K562 (cell line): ENCODE data around the gene RO60. TPM values are rescaled to one million over a fixed set of nuclear protein-coding genes. Genes with fewer than 3 reads are reported as not detected.
A peak's percentile ranks its signal among the peaks of the same experiment; 100 is the strongest.

Experiments
- C11orf30 ChIP-seq: fragments of 450-650 bp; IDR thresholded peaks from 2 replicates; pipeline ENCODE4 v1.6.1; 2016; ENCODE audit warnings: low read depth, mild to moderate bottlenecking
- CCNT2 ChIP-seq: IDR thresholded peaks from 2 replicates; pipeline ENCODE4 v1.6.1; 2011; ENCODE audit warnings: borderline replicate concordance, low read depth, mild to moderate bottlenecking, moderate library complexity, mixed read lengths, low read length; ENCODE audit not compliant: insufficient read length; ENCODE audit errors: extremely low read depth
- FOSL1 ChIP-seq: fragments of 200-800 bp; sonication (Bioruptor generic); conservative IDR thresholded peaks from 2 replicates; pipeline ENCODE4 v1.6.1; 2016; ENCODE audit warnings: missing genetic modification characterization, missing compliant biosample characterization
- HDAC1 ChIP-seq, 2 experiments: fragments of 450-650 bp; IDR thresholded peaks; 2 replicates each; pipeline ENCODE4 v1.6.1; 2016 to 2017; ENCODE audit warnings: inconsistent platforms in 1 of 2, mild to moderate bottlenecking in 1 of 2, moderate library complexity in 1 of 2
- NRF1 ChIP-seq, 2 experiments: fragments of 450-650 bp; IDR thresholded peaks in 1 of 2; conservative IDR thresholded peaks in 1 of 2; 2 replicates each; pipeline ENCODE4 v1.6.1; 2014; ENCODE audit warnings: mild to moderate bottlenecking in 2 of 2
- PKNOX1 ChIP-seq: fragments of 450-650 bp; IDR thresholded peaks from 2 replicates; pipeline ENCODE4 v1.6.1; 2016
- SMC3 ChIP-seq: conservative IDR thresholded peaks from 2 replicates; pipeline ENCODE4 v1.6.1; 2011; ENCODE audit warnings: low read depth, low read length, improper control_type of control experiment; ENCODE audit not compliant: insufficient read depth
- ZNF175 ChIP-seq: fragments of 200-800 bp; sonication (Bioruptor generic); IDR thresholded peaks from 2 replicates; pipeline ENCODE4 v1.6.1; 2016; ENCODE audit warnings: low read depth, mild to moderate bottlenecking, missing genetic modification characterization, missing compliant biosample characterization
- polyA plus RNA-seq, 8 experiments: library from polyadenylated mRNA; depleted of rRNA in 4 of 8; stranded (reverse) in 5 of 8; unstranded in 3 of 8; fragments of >200 nt; fragmentation: Nextera tagmentation in 2 of 8; fragmentation: Illumina TruSeq in 1 of 8; extraction: Ambion mirVana in 2 of 8; extraction: Trizol in 1 of 8; gene quantifications; 2 replicates each; pipeline versions ENCODE4 v1.2.1 to v1.2.3, GENCODE V29; 2011 to 2014; ENCODE audit warnings: inconsistent platforms in 1 of 8, missing spikeins in 1 of 8
- total RNA-seq, 7 experiments: library from RNA; depleted of rRNA in 6 of 7; stranded (reverse); fragments of >200 nt in 6 of 7; fragmentation: Illumina TruSeq in 2 of 7; extraction: Trizol in 2 of 7; gene quantifications; 2 replicates each; pipeline versions ENCODE4 v1.2.1 to v1.2.3, GENCODE V29; 2011 to 2021; ENCODE audit warnings: low replicate concordance in 1 of 7
- TF ChIP-seq, protein P1 (sequence below): fragments of 450-650 bp; IDR thresholded peaks from 2 replicates; pipeline ENCODE4 v1.6.1; 2016; ENCODE audit warnings: mild to moderate bottlenecking, moderate library complexity
- TF ChIP-seq, protein P2 (sequence below): sonication (generic); formaldehyde crosslinking; IDR thresholded peaks from 2 replicates; pipeline ENCODE4 v1.8.0; 2022; ENCODE audit warnings: missing genetic modification reagents, mild to moderate bottlenecking, moderate library complexity, borderline replicate concordance
- TF ChIP-seq, protein P3 (sequence below), 2 experiments: IDR thresholded peaks; 2 replicates each; pipeline ENCODE4 v1.6.1; 2012; ENCODE audit warnings: improper control_type of control experiment in 2 of 2, low read depth in 2 of 2, low read length in 2 of 2, borderline replicate concordance in 1 of 2

RO60 gene
- total and polyA plus RNA-seq, 9 of the 15 experiments (the other 6 are each of a cell fraction or from before 2014, with no cell fraction given): 24.9 to 187 (median 101) TPM

GRCh38 chr1:193068013-193068412 lies 8.6 kb downstream of the RO60 start (continued):
- TF ChIP-seq, protein P1, sequence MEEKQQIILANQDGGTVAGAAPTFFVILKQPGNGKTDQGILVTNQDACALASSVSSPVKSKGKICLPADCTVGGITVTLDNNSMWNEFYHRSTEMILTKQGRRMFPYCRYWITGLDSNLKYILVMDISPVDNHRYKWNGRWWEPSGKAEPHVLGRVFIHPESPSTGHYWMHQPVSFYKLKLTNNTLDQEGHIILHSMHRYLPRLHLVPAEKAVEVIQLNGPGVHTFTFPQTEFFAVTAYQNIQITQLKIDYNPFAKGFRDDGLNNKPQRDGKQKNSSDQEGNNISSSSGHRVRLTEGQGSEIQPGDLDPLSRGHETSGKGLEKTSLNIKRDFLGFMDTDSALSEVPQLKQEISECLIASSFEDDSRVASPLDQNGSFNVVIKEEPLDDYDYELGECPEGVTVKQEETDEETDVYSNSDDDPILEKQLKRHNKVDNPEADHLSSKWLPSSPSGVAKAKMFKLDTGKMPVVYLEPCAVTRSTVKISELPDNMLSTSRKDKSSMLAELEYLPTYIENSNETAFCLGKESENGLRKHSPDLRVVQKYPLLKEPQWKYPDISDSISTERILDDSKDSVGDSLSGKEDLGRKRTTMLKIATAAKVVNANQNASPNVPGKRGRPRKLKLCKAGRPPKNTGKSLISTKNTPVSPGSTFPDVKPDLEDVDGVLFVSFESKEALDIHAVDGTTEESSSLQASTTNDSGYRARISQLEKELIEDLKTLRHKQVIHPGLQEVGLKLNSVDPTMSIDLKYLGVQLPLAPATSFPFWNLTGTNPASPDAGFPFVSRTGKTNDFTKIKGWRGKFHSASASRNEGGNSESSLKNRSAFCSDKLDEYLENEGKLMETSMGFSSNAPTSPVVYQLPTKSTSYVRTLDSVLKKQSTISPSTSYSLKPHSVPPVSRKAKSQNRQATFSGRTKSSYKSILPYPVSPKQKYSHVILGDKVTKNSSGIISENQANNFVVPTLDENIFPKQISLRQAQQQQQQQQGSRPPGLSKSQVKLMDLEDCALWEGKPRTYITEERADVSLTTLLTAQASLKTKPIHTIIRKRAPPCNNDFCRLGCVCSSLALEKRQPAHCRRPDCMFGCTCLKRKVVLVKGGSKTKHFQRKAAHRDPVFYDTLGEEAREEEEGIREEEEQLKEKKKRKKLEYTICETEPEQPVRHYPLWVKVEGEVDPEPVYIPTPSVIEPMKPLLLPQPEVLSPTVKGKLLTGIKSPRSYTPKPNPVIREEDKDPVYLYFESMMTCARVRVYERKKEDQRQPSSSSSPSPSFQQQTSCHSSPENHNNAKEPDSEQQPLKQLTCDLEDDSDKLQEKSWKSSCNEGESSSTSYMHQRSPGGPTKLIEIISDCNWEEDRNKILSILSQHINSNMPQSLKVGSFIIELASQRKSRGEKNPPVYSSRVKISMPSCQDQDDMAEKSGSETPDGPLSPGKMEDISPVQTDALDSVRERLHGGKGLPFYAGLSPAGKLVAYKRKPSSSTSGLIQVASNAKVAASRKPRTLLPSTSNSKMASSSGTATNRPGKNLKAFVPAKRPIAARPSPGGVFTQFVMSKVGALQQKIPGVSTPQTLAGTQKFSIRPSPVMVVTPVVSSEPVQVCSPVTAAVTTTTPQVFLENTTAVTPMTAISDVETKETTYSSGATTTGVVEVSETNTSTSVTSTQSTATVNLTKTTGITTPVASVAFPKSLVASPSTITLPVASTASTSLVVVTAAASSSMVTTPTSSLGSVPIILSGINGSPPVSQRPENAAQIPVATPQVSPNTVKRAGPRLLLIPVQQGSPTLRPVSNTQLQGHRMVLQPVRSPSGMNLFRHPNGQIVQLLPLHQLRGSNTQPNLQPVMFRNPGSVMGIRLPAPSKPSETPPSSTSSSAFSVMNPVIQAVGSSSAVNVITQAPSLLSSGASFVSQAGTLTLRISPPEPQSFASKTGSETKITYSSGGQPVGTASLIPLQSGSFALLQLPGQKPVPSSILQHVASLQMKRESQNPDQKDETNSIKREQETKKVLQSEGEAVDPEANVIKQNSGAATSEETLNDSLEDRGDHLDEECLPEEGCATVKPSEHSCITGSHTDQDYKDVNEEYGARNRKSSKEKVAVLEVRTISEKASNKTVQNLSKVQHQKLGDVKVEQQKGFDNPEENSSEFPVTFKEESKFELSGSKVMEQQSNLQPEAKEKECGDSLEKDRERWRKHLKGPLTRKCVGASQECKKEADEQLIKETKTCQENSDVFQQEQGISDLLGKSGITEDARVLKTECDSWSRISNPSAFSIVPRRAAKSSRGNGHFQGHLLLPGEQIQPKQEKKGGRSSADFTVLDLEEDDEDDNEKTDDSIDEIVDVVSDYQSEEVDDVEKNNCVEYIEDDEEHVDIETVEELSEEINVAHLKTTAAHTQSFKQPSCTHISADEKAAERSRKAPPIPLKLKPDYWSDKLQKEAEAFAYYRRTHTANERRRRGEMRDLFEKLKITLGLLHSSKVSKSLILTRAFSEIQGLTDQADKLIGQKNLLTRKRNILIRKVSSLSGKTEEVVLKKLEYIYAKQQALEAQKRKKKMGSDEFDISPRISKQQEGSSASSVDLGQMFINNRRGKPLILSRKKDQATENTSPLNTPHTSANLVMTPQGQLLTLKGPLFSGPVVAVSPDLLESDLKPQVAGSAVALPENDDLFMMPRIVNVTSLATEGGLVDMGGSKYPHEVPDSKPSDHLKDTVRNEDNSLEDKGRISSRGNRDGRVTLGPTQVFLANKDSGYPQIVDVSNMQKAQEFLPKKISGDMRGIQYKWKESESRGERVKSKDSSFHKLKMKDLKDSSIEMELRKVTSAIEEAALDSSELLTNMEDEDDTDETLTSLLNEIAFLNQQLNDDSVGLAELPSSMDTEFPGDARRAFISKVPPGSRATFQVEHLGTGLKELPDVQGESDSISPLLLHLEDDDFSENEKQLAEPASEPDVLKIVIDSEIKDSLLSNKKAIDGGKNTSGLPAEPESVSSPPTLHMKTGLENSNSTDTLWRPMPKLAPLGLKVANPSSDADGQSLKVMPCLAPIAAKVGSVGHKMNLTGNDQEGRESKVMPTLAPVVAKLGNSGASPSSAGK: 0 out of 2 replicates have a peak, but pooled peaks have one; percentile 10
- TF ChIP-seq CCNT2: no peak
- TF ChIP-seq NRF1 (conservative IDR thresholded peaks at IDR 0.05 in 1 of 2, IDR thresholded peaks at IDR 0.05 in 1 of 2): 0 out of 4 replicates have a peak, but pooled peaks have one; percentile 8 to 15
- TF ChIP-seq, protein P2, sequence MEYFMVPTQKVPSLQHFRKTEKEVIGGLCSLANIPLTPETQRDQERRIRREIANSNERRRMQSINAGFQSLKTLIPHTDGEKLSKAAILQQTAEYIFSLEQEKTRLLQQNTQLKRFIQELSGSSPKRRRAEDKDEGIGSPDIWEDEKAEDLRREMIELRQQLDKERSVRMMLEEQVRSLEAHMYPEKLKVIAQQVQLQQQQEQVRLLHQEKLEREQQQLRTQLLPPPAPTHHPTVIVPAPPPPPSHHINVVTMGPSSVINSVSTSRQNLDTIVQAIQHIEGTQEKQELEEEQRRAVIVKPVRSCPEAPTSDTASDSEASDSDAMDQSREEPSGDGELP: peak; percentile 63
- TF ChIP-seq FOSL1 (tag): peak; percentile 63; the same call in 1 of the 2 replicates
- TF ChIP-seq, protein P3, sequence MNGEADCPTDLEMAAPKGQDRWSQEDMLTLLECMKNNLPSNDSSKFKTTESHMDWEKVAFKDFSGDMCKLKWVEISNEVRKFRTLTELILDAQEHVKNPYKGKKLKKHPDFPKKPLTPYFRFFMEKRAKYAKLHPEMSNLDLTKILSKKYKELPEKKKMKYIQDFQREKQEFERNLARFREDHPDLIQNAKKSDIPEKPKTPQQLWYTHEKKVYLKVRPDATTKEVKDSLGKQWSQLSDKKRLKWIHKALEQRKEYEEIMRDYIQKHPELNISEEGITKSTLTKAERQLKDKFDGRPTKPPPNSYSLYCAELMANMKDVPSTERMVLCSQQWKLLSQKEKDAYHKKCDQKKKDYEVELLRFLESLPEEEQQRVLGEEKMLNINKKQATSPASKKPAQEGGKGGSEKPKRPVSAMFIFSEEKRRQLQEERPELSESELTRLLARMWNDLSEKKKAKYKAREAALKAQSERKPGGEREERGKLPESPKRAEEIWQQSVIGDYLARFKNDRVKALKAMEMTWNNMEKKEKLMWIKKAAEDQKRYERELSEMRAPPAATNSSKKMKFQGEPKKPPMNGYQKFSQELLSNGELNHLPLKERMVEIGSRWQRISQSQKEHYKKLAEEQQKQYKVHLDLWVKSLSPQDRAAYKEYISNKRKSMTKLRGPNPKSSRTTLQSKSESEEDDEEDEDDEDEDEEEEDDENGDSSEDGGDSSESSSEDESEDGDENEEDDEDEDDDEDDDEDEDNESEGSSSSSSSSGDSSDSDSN (IDR thresholded peaks at IDR 0.05; ENCODE audit: borderline replicate concordance in 1 of 2, low read depth in 2 of 2, low read length in 2 of 2): no peak
- TF ChIP-seq C11orf30: no peak
- no peak for TF ChIP-seq SMC3
- TF ChIP-seq HDAC1 (IDR thresholded peaks at IDR 0.05): peak in 1 of 2 experiments; percentile 58; a peak in 2 of 4 replicates
- TF ChIP-seq ZNF175 (CRISPR knock-in tag): 0 out of 2 replicates have a peak, but pooled peaks have one; percentile 34
- TF ChIP-seq PKNOX1: 0 out of 2 replicates have a peak, but pooled peaks have one; percentile 16
